Activated T-helper 17 cell treated with anti-CD3 and anti-CD28 coated beads, Interleukin-2, amount 50 U/mL, for 72 hours (primary cell): ENCODE data around the gene FRMD3. TPM values are rescaled to one million over a fixed set of nuclear protein-coding genes. Genes with fewer than 3 reads are reported as not detected.
"Not testable (repeated sequence)": the region's sequence is repeated elsewhere in the genome, so short reads cannot be mapped to it uniquely, and the experiment has no call there.

ENCODE experiments used
- ATAC-seq: fragments of 150-1000 bp; cut with Tn5 transposase; replicated peaks from 2 replicates; pipeline ENCODE4 v1.10.0; 2021; ENCODE audit warnings: mild to moderate bottlenecking, moderate library complexity
- H3K27ac Mint-ChIP-seq: one replicate; pipeline ENCODE4 v1.8.0; 2022; ENCODE audit warnings: mixed read lengths
- H3K27me3 Mint-ChIP-seq: one replicate; pipeline ENCODE4 v1.8.0; 2022; ENCODE audit warnings: mixed read lengths
- H3K36me3 Mint-ChIP-seq: one replicate; pipeline ENCODE4 v1.8.0; 2022; ENCODE audit warnings: low read depth, mild to moderate bottlenecking, mixed read lengths
- H3K4me1 Mint-ChIP-seq: one replicate; pipeline ENCODE4 v1.8.0; 2022; ENCODE audit warnings: mixed read lengths
- H3K4me3 Mint-ChIP-seq: one replicate; pipeline ENCODE4 v1.8.0; 2022; ENCODE audit warnings: mild to moderate bottlenecking, mixed read lengths
- H3K9me3 Mint-ChIP-seq: one replicate; pipeline ENCODE4 v1.8.0; 2022; ENCODE audit warnings: mixed read lengths
- total RNA-seq, 2 donors: library from RNA; stranded (reverse); gene quantifications; one replicate each; pipeline ENCODE4 v1.2.3, GENCODE V29; 2022

Gene FRMD3
- total RNA-seq, 2 donors from 2014 or later: 0.17 to 0.82 TPM

GRCh38 chr9:83388346-83388745 is 149.9 kb downstream of the FRMD3 start:
- no peak overlapping the region for H3K27ac Mint-ChIP-seq
- no peaks in the 10 kb centered on the region for H3K27me3 Mint-ChIP-seq
- no peaks in the 10 kb centered on the region for H3K9me3 Mint-ChIP-seq
- no peaks in the 10 kb centered on the region for H3K4me1 Mint-ChIP-seq
- no peaks in the 10 kb centered on the region for H3K36me3 Mint-ChIP-seq
- no peak for ATAC-seq
- H3K4me3 Mint-ChIP-seq: no peak overlapping the region

- Mint-ChIP-seq H3K27ac (no peak overlapping the region), H3K4me1 (no peaks in the 10 kb centered on the region), H3K36me3 (no peaks in the 10 kb centered on the region), H3K27me3 (no peaks in the 10 kb centered on the region), H3K9me3 (no peaks in the 10 kb centered on the region), H3K4me3 (no peak overlapping the region)
- ATAC-seq: no peak
These were observed 150.6 kb downstream of the FRMD3 start for GRCh38 chr9:83387401-83388185.

GRCh38 chr9:83385317-83385716 is 152.9 kb downstream of the FRMD3 start:
- Mint-ChIP-seq H3K4me1 (no peaks in the 10 kb centered on the region), H3K9me3 (no peaks in the 10 kb centered on the region), H3K27ac (no peak overlapping the region), H3K36me3 (no peaks in the 10 kb centered on the region), H3K27me3 (no peaks in the 10 kb centered on the region), H3K4me3 (no peak overlapping the region)
- ATAC-seq: no peak

- no peaks in the 10 kb centered on the region for H3K4me1 Mint-ChIP-seq
- H3K36me3 Mint-ChIP-seq: no peaks in the 10 kb centered on the region
- H3K4me3 Mint-ChIP-seq: no peak overlapping the region
- no peaks in the 10 kb centered on the region for H3K27me3 Mint-ChIP-seq
- ATAC-seq: no peak
- no peak overlapping the region for H3K27ac Mint-ChIP-seq
- H3K9me3 Mint-ChIP-seq: peaks cover 4% of the 10 kb centered on the region
These were observed 154.0 kb downstream of the FRMD3 start for GRCh38 chr9:83384214-83384613.

- no peak overlapping the region for H3K27ac Mint-ChIP-seq
- H3K4me1 Mint-ChIP-seq: no peaks in the 10 kb centered on the region
- no peaks in the 10 kb centered on the region for H3K36me3 Mint-ChIP-seq
- H3K9me3 Mint-ChIP-seq: peaks cover 4% of the 10 kb centered on the region
- H3K27me3 Mint-ChIP-seq: no peaks in the 10 kb centered on the region
- no peak overlapping the region for H3K4me3 Mint-ChIP-seq
- no peak for ATAC-seq
These were observed 155.2 kb downstream of the FRMD3 start for GRCh38 chr9:83383034-83383433.

GRCh38 chr9:83382421-83382820 is 155.8 kb downstream of the FRMD3 start:
- ATAC-seq: no peak
- H3K9me3 Mint-ChIP-seq: peaks cover 4% of the 10 kb centered on the region
- no peaks in the 10 kb centered on the region for H3K4me1 Mint-ChIP-seq
- H3K4me3 Mint-ChIP-seq: no peak overlapping the region
- no peaks in the 10 kb centered on the region for H3K36me3 Mint-ChIP-seq
- no peak overlapping the region for H3K27ac Mint-ChIP-seq
- no peaks in the 10 kb centered on the region for H3K27me3 Mint-ChIP-seq

GRCh38 chr9:83379045-83379444 is 159.2 kb downstream of the FRMD3 start:
- H3K27ac Mint-ChIP-seq: no peak overlapping the region
- peaks cover 4% of the 10 kb centered on the region for H3K9me3 Mint-ChIP-seq
- no peak overlapping the region for H3K4me3 Mint-ChIP-seq
- no peak for ATAC-seq
- H3K4me1 Mint-ChIP-seq: no peaks in the 10 kb centered on the region
- no peaks in the 10 kb centered on the region for H3K27me3 Mint-ChIP-seq
- no peaks in the 10 kb centered on the region for H3K36me3 Mint-ChIP-seq

GRCh38 chr9:83372957-83373356 is 165.2 kb downstream of the FRMD3 start:
- no peak for ATAC-seq
- Mint-ChIP-seq H3K9me3 (no peaks in the 10 kb centered on the region), H3K4me1 (no peaks in the 10 kb centered on the region), H3K36me3 (no peaks in the 10 kb centered on the region), H3K27me3 (peaks cover 3% of the 10 kb centered on the region), H3K4me3 (no peak overlapping the region), H3K27ac (no peak overlapping the region)

- Mint-ChIP-seq H3K4me3 (no peak overlapping the region), H3K27me3 (peaks cover 3% of the 10 kb centered on the region), H3K4me1 (no peaks in the 10 kb centered on the region), H3K9me3 (peaks cover 5% of the 10 kb centered on the region), H3K36me3 (no peaks in the 10 kb centered on the region), H3K27ac (no peak overlapping the region)
- ATAC-seq: no peak
These were observed 170.9 kb downstream of the FRMD3 start for GRCh38 chr9:83367326-83367725.

GRCh38 chr9:83362341-83362995 is 175.7 kb downstream of the FRMD3 start:
- no peaks in the 10 kb centered on the region for H3K4me1 Mint-ChIP-seq
- peaks cover 5% of the 10 kb centered on the region for H3K9me3 Mint-ChIP-seq
- ATAC-seq: no peak
- H3K27me3 Mint-ChIP-seq: no peaks in the 10 kb centered on the region
- no peaks in the 10 kb centered on the region for H3K36me3 Mint-ChIP-seq
- H3K4me3 Mint-ChIP-seq: no peak overlapping the region
- no peak overlapping the region for H3K27ac Mint-ChIP-seq

- Mint-ChIP-seq H3K27me3 (no peaks in the 10 kb centered on the region), H3K4me1 (no peaks in the 10 kb centered on the region), H3K9me3 (peaks cover 5% of the 10 kb centered on the region), H3K4me3 (no peak overlapping the region), H3K27ac (no peak overlapping the region), H3K36me3 (no peaks in the 10 kb centered on the region)
- ATAC-seq: no peak
These were observed 179.2 kb downstream of the FRMD3 start for GRCh38 chr9:83359039-83359438.

GRCh38 chr9:83358493-83358892 is 179.7 kb downstream of the FRMD3 start:
- not testable (repeated sequence) for ATAC-seq, H3K27me3 Mint-ChIP-seq, H3K36me3 Mint-ChIP-seq, H3K4me3 Mint-ChIP-seq, H3K9me3 Mint-ChIP-seq, H3K27ac Mint-ChIP-seq, H3K4me1 Mint-ChIP-seq

- H3K36me3 Mint-ChIP-seq: no peaks in the 10 kb centered on the region
- no peaks in the 10 kb centered on the region for H3K9me3 Mint-ChIP-seq
- no peak for ATAC-seq
- H3K4me1 Mint-ChIP-seq: no peaks in the 10 kb centered on the region
- H3K4me3 Mint-ChIP-seq: no peak overlapping the region
- H3K27me3 Mint-ChIP-seq: no peaks in the 10 kb centered on the region
- H3K27ac Mint-ChIP-seq: no peak overlapping the region
These were observed 182.5 kb downstream of the FRMD3 start for GRCh38 chr9:83355729-83356151.

GRCh38 chr9:83355024-83355444 is 183.2 kb downstream of the FRMD3 start:
- H3K27me3 Mint-ChIP-seq: no peaks in the 10 kb centered on the region
- no peak overlapping the region for H3K4me3 Mint-ChIP-seq
- no peaks in the 10 kb centered on the region for H3K36me3 Mint-ChIP-seq
- ATAC-seq: no peak
- no peaks in the 10 kb centered on the region for H3K4me1 Mint-ChIP-seq
- no peaks in the 10 kb centered on the region for H3K9me3 Mint-ChIP-seq
- no peak overlapping the region for H3K27ac Mint-ChIP-seq

- Mint-ChIP-seq H3K9me3 (no peaks in the 10 kb centered on the region), H3K27me3 (no peaks in the 10 kb centered on the region), H3K27ac (no peak overlapping the region), H3K4me1 (no peaks in the 10 kb centered on the region), H3K36me3 (no peaks in the 10 kb centered on the region), H3K4me3 (no peak overlapping the region)
- no peak for ATAC-seq
These were observed 189.2 kb downstream of the FRMD3 start for GRCh38 chr9:83349031-83349430.
